GM19099 (cell line): ENCODE results near the gene COL26A1.

Source experiments
- POLR2A ChIP-seq: IDR thresholded peaks from 3 replicates; pipeline ENCODE4 v1.6.1; 2011; ENCODE audit warnings: low read depth; ENCODE audit not compliant: insufficient read length; ENCODE audit errors: extremely low read depth

Gene COL26A1

DNA sequence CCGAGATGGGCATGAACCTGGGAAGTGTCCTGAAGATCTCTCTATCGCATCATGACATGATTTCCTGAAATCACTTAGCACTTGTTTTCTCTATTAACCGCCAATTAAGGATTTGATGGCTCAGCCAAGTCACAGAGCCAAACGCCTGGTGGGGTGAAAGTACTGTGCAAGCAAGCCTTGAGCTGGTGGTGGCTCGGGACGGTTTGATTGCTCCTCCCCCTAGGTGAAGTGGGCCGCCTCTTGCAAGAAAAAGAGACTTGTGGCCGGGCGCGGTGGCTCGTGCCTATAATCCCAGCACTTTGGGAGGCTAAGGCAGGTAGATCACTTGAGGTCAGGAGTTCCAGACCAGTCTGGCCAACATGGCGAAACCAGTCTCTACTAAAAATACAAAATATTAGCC is 50.3 kb downstream of the COL26A1 start:
- no peak for TF ChIP-seq POLR2A

DNA sequence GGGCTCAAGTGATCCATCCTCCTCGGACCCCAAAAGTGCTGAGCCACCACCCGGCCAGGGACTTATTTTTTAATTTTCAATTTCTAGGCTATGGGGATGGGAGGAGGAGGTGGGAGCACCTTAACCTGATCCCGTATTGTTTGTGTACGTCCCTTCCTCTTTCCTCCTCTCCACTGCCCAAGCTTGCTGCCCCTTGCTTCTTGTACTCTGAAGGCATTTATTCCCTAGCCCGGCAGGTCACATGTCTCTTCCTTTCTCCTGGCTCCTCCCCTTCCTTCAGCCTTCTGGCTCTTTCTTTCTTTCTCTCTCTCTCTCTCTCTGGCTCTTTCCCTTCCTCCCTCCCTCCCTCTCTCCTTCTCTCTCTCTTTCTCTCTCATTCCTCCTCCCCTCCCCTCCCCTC is 56.0 kb downstream of the COL26A1 start:
- TF ChIP-seq POLR2A, result no peak

DNA sequence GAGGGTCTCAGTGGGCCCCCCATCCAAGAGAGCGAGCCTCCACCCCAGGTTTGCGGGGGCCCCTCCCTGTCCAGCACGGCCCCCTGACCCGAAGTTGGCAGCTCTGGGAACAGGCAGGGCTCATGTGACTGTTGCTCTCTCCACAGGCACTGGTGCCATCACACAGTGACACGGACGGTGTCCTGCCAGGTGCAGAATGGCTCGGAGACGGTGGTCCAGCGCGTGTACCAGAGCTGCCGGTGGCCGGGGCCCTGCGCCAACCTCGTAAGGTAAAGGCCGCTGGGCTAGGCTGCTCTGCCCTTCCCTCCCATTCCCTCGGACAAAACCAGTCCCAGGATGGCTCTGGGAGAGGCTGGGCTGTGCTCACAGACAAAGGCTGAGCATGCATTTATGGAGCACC is 57.2 kb downstream of the COL26A1 start:
- TF ChIP-seq POLR2A, result no peak

DNA sequence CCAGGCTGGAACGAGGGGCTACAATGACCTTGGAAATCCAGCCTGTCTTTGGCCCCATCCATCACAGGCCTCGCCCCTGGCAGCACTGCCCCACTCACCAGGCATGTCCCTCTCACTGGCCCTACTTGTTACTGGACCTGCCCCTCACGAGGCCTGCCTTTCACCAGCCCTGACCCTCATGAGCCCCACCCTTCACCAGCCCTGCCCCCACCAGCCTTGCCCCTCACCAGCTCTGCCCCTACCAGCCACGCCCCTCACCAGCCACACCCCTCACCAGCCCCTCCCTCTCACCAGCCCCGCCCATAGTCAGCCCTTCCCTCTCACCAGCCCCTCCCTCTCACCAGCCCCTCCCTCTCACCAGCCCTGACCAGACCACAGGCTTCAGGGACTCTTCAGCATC is 57.8 kb downstream of the COL26A1 start:
- no peak for TF ChIP-seq POLR2A

DNA sequence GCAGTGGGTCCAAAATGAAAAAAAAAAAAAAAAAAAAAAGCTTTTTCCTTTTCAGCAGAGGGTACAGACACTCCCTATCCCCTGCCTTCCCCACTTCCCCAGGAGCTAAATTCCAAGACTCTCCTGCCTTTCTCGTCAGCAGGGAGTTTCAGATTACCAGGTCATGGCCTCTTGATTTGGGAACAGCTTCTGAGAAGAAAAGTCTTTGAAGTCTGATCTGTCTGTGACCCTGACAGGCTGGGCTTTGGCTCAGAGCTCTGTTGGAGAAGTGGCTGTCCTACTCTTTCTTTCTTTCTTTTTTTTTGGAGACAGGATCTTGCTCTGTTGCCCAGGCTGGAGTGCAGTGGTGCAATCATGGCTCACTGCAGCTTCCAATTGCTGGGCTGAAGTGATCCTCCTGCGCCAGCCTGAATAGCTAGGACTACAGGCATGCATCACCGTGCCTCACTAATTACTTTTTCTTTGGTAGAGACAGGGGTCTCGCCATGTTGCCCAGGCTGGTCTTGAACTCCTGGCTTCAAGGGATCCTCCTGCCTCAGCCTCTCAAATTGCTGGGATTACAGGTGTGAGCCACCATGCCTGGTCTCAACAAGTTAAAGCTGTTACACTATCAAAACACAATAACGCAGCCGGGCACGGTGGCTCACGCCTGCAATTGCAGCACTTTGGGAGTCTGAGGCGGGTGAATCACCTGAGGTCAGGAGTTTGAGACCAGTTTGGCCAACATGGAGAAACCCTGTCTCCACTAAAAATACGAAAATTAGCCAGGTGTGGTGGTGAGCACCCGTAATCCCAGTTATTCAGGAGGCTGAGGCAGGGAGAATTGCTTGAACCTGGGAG is 59.9 kb downstream of the COL26A1 start:
- no peak for TF ChIP-seq POLR2A

DNA sequence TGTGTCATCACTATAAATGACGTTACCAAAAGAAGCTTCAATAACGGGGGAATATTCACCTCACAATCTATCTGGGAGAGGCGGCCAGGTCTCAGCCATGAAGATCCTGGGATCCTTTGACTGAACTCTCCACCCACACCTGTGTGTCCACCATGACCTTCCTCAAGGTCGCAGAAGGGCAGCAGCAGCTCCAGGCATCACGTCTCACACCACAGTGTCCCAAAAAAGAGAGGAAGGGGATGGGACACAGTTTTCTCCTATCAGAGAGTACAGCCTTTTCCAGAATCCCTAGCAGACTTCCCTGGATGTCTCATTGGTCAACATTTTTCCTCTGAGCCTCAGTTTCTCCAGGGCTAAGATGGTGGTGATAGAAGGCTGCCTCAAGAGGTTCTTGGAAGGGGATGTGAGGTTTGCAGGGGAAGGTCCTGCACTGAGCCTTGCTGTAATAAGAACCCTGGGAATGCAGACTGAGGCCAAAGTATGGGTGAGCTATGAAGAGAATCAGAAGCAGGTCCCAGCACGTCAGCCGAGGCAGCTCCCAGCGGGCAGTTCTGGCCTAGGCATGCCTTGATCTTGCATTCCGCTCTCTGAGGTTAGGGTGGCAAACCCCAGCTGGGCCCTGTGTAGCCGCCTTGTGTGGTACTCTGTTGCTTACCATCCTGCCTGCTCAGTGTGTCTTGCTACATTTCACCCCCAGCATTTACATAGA is 63.8 kb downstream of the COL26A1 start:
- no peak for TF ChIP-seq POLR2A

DNA sequence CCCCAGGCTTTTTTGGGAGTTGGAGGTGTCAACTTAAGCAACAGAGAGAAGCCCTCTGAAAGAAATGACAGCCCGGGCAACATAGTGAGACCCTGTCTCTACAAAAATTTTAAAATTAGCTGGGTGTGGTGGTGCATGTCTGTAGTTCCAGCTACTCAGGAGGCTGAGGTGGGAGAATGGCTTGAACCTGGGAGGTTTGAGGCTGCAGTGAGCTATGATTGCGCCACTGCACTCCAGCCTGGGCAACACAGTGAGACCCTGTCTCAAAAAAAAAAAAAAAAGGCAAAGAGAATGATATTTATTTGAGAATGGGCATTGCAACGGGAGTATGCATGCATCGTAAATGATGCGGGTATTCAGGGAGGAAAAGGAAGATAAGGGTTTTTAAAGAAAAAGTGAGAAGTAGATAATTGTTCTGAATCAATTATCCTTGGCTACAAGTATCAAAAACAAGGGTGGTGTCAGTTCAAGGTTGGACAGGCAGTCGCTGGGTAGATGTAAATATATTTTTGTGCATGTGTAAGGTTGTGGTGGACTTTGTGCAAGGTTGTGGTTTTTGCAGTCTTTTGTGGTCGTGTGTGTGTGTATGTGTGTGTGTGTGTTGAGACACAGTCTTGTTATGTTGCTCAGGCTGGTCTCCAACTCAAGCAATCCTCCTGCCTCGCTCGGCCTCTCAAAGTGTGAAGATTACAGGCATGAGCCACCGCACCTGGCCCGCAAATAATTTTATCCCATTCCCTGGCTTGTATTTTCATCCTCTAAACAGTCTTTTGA is 65.6 kb downstream of the COL26A1 start:
- TF ChIP-seq POLR2A, result no peak

DNA sequence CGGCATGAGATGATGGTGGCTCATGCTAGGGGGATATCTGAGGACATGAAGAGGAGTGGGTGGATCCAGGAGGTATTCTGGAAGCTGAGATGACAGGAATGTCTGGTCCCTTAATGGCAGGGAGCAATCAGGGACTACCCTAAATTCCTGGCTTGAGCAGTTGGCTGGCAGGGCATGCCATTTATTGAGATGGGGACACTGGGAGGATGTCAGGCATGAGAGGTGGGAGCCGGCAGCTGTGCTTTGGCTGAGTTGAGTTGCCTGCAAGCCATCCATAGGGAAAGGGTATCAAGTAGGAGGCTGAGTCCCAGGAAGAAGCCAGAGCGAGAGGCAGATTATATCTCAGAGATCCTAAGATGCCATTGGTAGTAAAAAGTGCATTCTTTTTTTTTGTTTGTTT is 69.6 kb downstream of the COL26A1 start:
- no peak for TF ChIP-seq POLR2A

DNA sequence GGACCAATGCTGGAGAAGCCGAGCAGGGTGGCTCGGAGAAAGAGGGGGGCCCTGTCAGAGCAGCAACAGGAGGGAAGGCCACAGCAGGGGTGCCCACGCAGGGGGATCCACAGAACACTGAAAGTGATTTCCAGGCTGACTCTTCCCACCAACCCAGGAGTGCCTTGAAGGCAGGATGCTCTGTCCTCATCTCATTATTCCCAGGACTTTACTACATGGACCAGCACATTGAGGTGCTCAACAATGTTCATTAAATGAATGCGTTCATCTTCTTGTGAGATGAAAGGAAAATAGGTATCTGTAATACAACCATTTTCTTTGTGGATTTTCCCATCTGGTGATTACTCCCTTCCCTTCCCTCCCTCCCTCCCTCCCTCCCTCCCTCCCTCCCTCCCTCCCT is 71.0 kb downstream of the COL26A1 start:
- TF ChIP-seq POLR2A, result no peak

DNA sequence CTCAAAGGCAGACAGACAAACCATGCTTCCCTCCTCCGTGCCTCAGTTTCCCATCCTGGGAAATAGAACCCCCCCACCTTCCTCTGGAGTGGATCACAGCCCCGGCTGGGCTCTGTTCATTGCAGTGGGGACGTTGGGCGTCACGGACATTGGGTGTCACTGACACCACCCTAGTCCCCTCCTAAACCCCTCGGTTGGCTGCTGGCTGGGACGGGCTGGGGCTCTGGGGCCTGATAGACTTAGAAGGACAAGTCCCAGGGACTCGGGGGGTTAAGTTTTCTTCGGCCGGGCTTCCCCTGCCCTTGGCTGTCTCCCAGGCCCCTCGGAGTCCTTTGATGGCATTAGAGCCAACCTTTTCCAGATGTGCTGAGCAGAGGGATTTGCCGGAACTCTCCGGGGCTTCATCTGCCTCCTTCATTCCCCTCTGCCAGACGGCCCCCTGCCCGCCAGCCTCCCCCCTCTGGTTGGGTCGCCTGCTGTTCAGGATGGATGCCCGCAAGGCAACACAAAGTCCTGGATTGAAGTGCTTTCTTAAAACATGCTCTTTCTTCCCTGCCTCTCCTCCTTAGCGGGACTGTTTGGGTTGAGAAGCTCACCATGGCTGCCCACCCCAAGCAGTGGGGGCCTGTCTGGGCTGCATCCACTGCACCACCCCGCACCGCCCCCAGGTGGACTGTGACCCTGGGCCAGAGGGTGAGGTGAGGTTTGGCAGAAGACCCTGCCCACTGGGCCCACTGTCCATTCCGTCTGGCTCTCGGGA is 73.0 kb downstream of the COL26A1 start:
- no peak for TF ChIP-seq POLR2A

DNA sequence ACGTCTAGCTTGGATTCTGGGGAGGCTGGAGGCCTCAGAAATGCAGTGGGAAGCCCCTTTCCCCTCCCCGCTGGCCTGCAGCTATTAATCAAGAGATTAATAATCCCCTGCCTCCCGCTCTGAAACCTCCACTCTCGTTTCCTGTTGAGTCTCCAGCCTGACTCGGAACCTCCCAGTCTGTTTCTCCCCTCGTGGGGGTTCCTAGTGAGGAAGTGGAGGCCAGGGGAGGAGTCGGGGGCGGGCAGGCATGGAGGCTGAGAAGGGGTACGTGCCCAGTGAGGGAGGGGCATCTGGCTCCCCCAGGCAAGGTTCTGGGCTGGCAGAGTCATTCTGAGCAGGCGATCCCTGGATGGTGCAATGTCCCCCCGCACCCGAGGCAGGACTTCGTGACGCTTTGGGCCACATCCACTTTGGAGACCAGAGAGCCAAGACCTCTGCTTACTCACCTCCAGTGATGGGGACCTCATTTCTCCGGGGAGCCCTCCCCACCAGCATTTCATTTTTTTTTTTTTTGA is 73.6 kb downstream of the COL26A1 start:
- TF ChIP-seq POLR2A, result no peak

DNA sequence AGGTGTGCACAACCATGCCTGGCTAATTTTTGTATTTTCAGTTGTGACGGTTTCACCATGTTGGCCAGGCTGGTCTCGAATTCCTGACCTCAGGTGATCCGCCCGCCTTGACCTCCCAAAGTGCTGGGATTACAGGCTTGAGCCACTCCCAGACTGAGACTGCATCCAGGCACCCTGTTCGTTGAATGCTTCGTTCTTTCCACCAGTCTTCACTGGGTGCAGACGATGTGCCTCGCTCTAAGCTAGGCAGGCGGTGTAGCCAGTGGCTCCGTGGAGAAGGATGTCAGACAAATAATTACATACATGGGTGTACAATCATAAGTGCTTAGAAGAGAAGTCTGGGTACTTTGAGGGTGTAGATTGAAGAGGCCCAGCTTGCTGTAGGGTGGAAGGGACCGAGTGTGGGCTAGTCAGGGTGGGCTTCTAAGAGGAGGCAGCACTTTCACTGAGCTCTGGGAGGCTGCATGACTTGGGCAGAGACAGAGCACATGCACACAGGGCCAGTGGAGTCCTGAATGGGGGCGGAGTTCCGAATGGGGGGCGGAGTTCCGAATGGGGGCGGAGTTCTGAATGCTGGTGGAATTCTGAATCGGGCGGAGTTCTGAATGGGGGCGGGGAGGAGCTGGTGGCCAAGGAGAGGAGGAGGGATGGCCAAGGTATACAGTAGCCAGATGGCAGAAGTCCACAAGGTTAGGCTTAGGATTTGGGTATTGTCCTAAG is 74.3 kb downstream of the COL26A1 start:
- TF ChIP-seq POLR2A, result no peak

DNA sequence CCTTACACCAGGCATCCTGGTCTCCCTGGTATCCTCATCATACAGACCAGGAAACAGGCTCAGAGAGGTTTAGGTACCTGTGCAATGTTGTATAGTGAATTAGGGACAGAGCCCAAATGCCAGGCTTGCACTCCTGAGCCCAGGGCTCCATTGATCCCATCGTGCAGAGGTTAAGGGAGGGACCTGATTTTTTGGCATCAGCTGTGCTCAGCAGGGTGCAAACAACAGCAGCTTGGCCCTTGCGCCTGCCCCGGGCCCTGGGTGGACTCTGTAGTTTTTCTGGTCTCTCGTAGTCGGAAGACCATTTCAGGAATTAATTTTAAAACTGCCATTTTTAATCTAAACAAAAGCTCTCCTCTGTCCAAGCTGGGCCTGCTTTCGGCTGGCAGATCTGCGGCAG is 79.2 kb downstream of the COL26A1 start:
- TF ChIP-seq POLR2A, result no peak

DNA sequence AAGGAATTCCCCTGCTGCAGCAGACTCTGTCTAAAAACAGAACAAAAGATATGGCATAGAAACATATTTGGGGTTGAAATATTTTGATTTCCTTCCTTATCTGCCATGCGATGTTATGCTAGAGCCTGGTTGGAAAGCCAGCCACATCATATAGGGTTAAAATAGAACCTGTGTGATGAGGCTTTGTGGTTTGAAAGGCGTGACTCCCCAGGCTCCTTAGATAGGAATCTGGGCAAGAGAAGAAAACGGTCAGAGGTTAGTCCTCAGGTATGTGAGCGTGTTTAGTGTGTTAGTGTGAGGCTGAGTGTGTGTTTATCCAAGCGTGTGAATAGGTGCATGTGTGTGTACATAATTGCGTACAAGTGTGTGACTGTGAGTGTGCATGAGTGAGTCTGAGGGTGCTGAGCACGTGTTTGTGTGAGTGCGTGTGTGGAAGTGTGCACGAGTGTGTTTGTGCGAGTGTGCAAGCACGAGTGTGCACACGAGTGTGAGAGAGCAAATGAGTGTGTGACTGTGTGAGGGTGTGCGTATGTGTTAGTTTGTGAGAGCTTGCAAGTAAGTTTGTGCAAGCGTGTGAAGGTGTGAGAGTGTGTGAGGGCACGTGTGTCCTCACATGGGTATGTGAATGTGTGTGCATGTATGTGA is 79.9 kb downstream of the COL26A1 start:
- no peak for TF ChIP-seq POLR2A

DNA sequence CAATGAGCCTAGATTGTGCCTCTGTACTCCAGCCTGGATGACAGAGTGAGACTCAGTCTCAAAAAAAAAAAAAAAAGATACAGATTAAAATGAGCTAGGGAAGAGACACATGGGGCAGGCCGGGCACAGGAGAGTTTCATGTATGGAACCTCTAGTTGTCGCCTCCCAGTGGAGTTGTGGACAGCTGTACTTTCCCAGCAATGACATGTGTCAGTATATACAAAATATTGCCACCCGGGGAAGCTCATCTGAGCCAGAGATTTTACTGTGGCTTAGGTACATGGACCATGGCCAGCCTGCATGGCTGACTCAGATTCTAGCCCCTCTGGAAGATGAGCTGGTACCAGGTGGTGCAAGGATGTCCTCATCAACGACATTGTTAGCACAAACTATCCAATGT is 87.4 kb downstream of the COL26A1 start:
- TF ChIP-seq POLR2A, result no peak
